ENCODE data around the gene EIF2D.

Gene EIF2D, protein sequence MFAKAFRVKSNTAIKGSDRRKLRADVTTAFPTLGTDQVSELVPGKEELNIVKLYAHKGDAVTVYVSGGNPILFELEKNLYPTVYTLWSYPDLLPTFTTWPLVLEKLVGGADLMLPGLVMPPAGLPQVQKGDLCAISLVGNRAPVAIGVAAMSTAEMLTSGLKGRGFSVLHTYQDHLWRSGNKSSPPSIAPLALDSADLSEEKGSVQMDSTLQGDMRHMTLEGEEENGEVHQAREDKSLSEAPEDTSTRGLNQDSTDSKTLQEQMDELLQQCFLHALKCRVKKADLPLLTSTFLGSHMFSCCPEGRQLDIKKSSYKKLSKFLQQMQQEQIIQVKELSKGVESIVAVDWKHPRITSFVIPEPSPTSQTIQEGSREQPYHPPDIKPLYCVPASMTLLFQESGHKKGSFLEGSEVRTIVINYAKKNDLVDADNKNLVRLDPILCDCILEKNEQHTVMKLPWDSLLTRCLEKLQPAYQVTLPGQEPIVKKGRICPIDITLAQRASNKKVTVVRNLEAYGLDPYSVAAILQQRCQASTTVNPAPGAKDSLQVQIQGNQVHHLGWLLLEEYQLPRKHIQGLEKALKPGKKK

GRCh38 chr1:206612129-206612876 is at the start of gene EIF2D:
Gene EIF2D, minus strand, starts transcription at chr1:206612465. Its CDS starts 123 bp downstream, at chr1:206612342.
- Histone ChIP-seq H3K27me3 (ENCODE audit: insufficient read depth, insufficient read length) (no peaks in the 10 kb centered on the region), H3K9me3 (ENCODE audit: insufficient read depth, low read length) (no peaks in the 10 kb centered on the region), H3K36me3 (ENCODE audit: insufficient read depth, insufficient read length, low read length) (peaks cover 33% of the 10 kb centered on the region), H3K9ac (ENCODE audit: insufficient read length, low read depth) (peak within 1 kb of the TSS; percentile 94), H3K4me1 (ENCODE audit: insufficient read depth, insufficient read length) (peaks cover 2% of the 10 kb centered on the region), H3K4me3 (ENCODE audit: insufficient read length, low read depth) (peak within 1 kb of the TSS; percentile 95)
- peak; percentile 95 for DNase-seq (ENCODE audit: low read depth, low spot score)
- peak; percentile 97 for TF ChIP-seq YY1 (IDR thresholded peaks at IDR 0.05; ENCODE audit: insufficient read depth, insufficient read length)
- TF ChIP-seq ZNF274 (IDR thresholded peaks at IDR 0.05; ENCODE audit: low read depth, low read length): no peak
- no peak for TF ChIP-seq SUZ12 (IDR thresholded peaks at IDR 0.05; ENCODE audit: extremely low read depth, insufficient read depth, insufficient read length)

DNA sequence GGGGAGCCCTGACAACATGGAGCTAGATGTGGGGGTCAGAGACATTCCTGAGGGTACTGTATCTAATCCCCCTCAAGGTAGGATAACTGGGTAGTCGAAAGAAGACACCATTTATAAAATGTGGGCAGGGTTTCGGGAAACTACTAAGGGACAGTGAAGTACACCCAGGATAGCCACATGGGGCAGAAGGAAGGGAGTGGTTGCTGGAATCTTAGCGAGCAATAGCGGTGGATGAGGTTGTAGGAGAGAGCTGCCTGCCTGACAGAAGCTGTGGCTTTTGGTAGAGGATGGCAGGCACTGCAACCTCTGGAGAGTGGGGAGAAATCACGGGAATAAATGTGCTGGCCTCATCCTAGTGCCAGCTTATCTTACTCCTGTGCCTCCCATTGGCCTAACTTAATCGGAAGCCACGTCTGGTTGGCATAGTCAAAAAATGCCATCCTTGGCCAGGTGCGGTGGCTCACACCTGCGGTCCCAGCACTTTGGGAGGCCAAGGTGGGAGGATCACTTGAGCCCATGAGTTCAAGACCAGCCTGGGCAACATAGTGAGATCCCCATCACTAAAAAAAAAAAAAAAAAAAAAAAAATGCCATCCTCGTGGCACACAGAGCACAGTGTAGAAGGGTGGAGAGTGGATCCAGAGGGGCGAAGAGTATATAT is 49.0 kb upstream of the EIF2D start:
- no peak overlapping the region for H3K4me3 ChIP-seq (ENCODE audit: insufficient read length, low read depth)
- no peak for TF ChIP-seq YY1 (IDR thresholded peaks at IDR 0.05; ENCODE audit: insufficient read depth, insufficient read length)
- TF ChIP-seq ZNF274 (IDR thresholded peaks at IDR 0.05; ENCODE audit: low read depth, low read length): no peak
- no peak for TF ChIP-seq SUZ12 (IDR thresholded peaks at IDR 0.05; ENCODE audit: extremely low read depth, insufficient read depth, insufficient read length)
- peaks cover 32% of the 10 kb centered on the region for H3K27me3 ChIP-seq (ENCODE audit: insufficient read depth, insufficient read length)
- H3K9ac ChIP-seq (ENCODE audit: insufficient read length, low read depth): no peak overlapping the region
- no peaks in the 10 kb centered on the region for H3K9me3 ChIP-seq (ENCODE audit: insufficient read depth, low read length)
- DNase-seq (ENCODE audit: low read depth, low spot score): no peak
- H3K36me3 ChIP-seq (ENCODE audit: insufficient read depth, insufficient read length, low read length): no peaks in the 10 kb centered on the region
- H3K4me1 ChIP-seq (ENCODE audit: insufficient read depth, insufficient read length): peaks cover 9% of the 10 kb centered on the region

- TF ChIP-seq ZNF274 (IDR thresholded peaks at IDR 0.05; ENCODE audit: low read depth, low read length): no peak
- TF ChIP-seq YY1 (IDR thresholded peaks at IDR 0.05; ENCODE audit: insufficient read depth, insufficient read length): no peak
- no peak for TF ChIP-seq SUZ12 (IDR thresholded peaks at IDR 0.05; ENCODE audit: extremely low read depth, insufficient read depth, insufficient read length)
- peaks cover 32% of the 10 kb centered on the region for H3K27me3 ChIP-seq (ENCODE audit: insufficient read depth, insufficient read length)
- DNase-seq (ENCODE audit: low read depth, low spot score): no peak
- no peak overlapping the region for H3K9ac ChIP-seq (ENCODE audit: insufficient read length, low read depth)
- H3K4me3 ChIP-seq (ENCODE audit: insufficient read length, low read depth): no peak overlapping the region
- no peaks in the 10 kb centered on the region for H3K36me3 ChIP-seq (ENCODE audit: insufficient read depth, insufficient read length, low read length)
- H3K9me3 ChIP-seq (ENCODE audit: insufficient read depth, low read length): no peaks in the 10 kb centered on the region
- peaks cover 9% of the 10 kb centered on the region for H3K4me1 ChIP-seq (ENCODE audit: insufficient read depth, insufficient read length)
Measured at GRCh38 chr1:206660136-206660535, 47.9 kb upstream of the EIF2D start.

DNA sequence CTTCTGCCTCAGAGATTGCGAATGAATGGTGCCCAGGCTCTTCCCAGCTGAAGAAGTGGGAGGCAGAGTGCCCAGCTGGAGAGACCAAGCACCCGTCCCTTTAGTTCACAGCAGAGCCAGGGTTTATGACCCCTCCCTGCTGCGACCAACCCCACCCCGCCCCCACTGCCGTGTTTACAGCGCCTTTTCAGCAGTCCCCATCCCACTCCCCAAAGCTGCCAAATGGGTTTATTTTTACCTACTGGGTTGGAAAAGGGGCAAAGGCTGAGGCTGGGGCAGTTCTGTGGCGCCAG is 46.7 kb upstream of the EIF2D start:
- peaks cover 7% of the 10 kb centered on the region for H3K4me1 ChIP-seq (ENCODE audit: insufficient read depth, insufficient read length)
- no peaks in the 10 kb centered on the region for H3K9me3 ChIP-seq (ENCODE audit: insufficient read depth, low read length)
- peaks cover 29% of the 10 kb centered on the region for H3K27me3 ChIP-seq (ENCODE audit: insufficient read depth, insufficient read length)
- peak overlapping the region; percentile 9 for H3K4me3 ChIP-seq (ENCODE audit: insufficient read length, low read depth)
- no peak for DNase-seq (ENCODE audit: low read depth, low spot score)
- H3K9ac ChIP-seq (ENCODE audit: insufficient read length, low read depth): peak overlapping the region; percentile 65
- TF ChIP-seq ZNF274 (IDR thresholded peaks at IDR 0.05; ENCODE audit: low read depth, low read length): no peak
- TF ChIP-seq SUZ12 (IDR thresholded peaks at IDR 0.05; ENCODE audit: extremely low read depth, insufficient read depth, insufficient read length): no peak
- TF ChIP-seq YY1 (IDR thresholded peaks at IDR 0.05; ENCODE audit: insufficient read depth, insufficient read length): no peak
- H3K36me3 ChIP-seq (ENCODE audit: insufficient read depth, insufficient read length, low read length): no peaks in the 10 kb centered on the region

GRCh38 chr1:206658264-206658980 is 46.2 kb upstream of the EIF2D start:
- Histone ChIP-seq H3K4me3 (ENCODE audit: insufficient read length, low read depth) (peak overlapping the region; percentile 9), H3K36me3 (ENCODE audit: insufficient read depth, insufficient read length, low read length) (no peaks in the 10 kb centered on the region), H3K27me3 (ENCODE audit: insufficient read depth, insufficient read length) (peaks cover 24% of the 10 kb centered on the region), H3K9me3 (ENCODE audit: insufficient read depth, low read length) (no peaks in the 10 kb centered on the region), H3K4me1 (ENCODE audit: insufficient read depth, insufficient read length) (peaks cover 7% of the 10 kb centered on the region), H3K9ac (ENCODE audit: insufficient read length, low read depth) (peak overlapping the region; percentile 65)
- TF ChIP-seq YY1 (IDR thresholded peaks at IDR 0.05; ENCODE audit: insufficient read depth, insufficient read length): no peak
- TF ChIP-seq ZNF274 (IDR thresholded peaks at IDR 0.05; ENCODE audit: low read depth, low read length): no peak
- TF ChIP-seq SUZ12 (IDR thresholded peaks at IDR 0.05; ENCODE audit: extremely low read depth, insufficient read depth, insufficient read length): no peak
- DNase-seq (ENCODE audit: low read depth, low spot score): peak; percentile 70

DNA sequence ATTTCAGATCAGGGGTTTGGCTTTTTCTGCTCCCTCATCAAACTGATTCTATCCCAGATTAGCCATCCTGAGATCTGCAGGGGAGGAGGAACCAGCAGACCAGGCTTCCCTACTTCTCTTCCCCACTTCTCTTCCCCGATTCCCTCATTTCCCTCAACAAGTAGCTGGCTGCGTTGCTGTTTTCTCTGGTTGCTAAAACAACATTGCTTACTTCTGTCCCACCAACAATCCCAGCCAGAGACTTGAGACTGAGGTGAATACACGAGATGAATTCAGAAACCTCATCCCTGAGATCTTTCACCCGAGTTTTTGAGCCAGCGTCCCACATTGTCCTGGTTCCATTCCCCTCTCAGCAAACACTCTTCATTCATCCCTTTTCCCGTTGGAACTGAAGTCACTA is 45.5 kb upstream of the EIF2D start:
- Histone ChIP-seq H3K27me3 (ENCODE audit: insufficient read depth, insufficient read length) (peaks cover 17% of the 10 kb centered on the region), H3K36me3 (ENCODE audit: insufficient read depth, insufficient read length, low read length) (no peaks in the 10 kb centered on the region), H3K9me3 (ENCODE audit: insufficient read depth, low read length) (no peaks in the 10 kb centered on the region), H3K4me3 (ENCODE audit: insufficient read length, low read depth) (no peak overlapping the region), H3K4me1 (ENCODE audit: insufficient read depth, insufficient read length) (peaks cover 7% of the 10 kb centered on the region), H3K9ac (ENCODE audit: insufficient read length, low read depth) (peak overlapping the region; percentile 47)
- no peak for TF ChIP-seq YY1 (IDR thresholded peaks at IDR 0.05; ENCODE audit: insufficient read depth, insufficient read length)
- no peak for DNase-seq (ENCODE audit: low read depth, low spot score)
